Gastroesophageal sphincter (tissue), 4 donors: Measurements from ENCODE around the gene ESRRA. TPM values are rescaled to one million over a fixed set of nuclear protein-coding genes. Genes with fewer than 3 reads are reported as not detected.
A peak's percentile ranks its signal among the peaks of the same experiment; 100 is the strongest.

Source experiments
- ATAC-seq: fragments of 150-250 bp; one replicate; pipeline ENCODE4 v1.9.1; 2016; ENCODE audit warnings: mild to moderate bottlenecking, moderate library complexity
- H3K27ac ChIP-seq, 4 donors: fragments of 200-600 bp; sonication (generic) in 3 of 4; 1 replicate in 3 of 4; 2 replicates in 1 of 4; pipeline ENCODE4 v1.5.1; 2016 to 2019
- H3K27me3 ChIP-seq: fragments of 200-600 bp; sonication (generic); one replicate; pipeline ENCODE4 v1.5.1; 2019
- H3K36me3 ChIP-seq, 2 donors: fragments of 200-600 bp; sonication (generic); one replicate each; pipeline ENCODE4 v1.5.1; 2019; ENCODE audit warnings: control low read depth in 1 of 2
- H3K4me1 ChIP-seq, 3 donors: fragments of 200-600 bp; sonication (generic); 1 replicate in 2 of 3; 2 replicates in 1 of 3; pipeline ENCODE4 v1.5.1; 2016 to 2019; ENCODE audit warnings: control low read depth in 2 of 3
- H3K4me3 ChIP-seq, 2 donors: fragments of 200-600 bp; sonication (generic); one replicate each; pipeline ENCODE4 v1.5.1; 2019; ENCODE audit warnings: mild to moderate bottlenecking in 1 of 2, moderate library complexity in 1 of 2
- H3K9me3 ChIP-seq, 3 donors: fragments of 200-600 bp; sonication (generic); one replicate each; pipeline ENCODE4 v1.5.1; 2017 to 2019; ENCODE audit warnings: control low read depth in 2 of 3
- EP300 ChIP-seq: sonication (generic); formaldehyde crosslinking; IDR thresholded peaks from one replicate; pipeline ENCODE4 v1.6.1; 2017; ENCODE audit warnings: antibody characterized with exemption, mild to moderate bottlenecking
- POLR2A ChIP-seq, 2 donors: fragments of 450-650 bp; IDR thresholded peaks; one replicate each; pipeline ENCODE4 v1.6.1; 2017; ENCODE audit warnings: antibody characterized with exemption in 2 of 2, mild to moderate bottlenecking in 2 of 2, moderate library complexity in 1 of 2
- POLR2AphosphoS5 ChIP-seq: sonication (generic); formaldehyde crosslinking; IDR thresholded peaks from one replicate; pipeline ENCODE4 v1.6.1; 2017; ENCODE audit warnings: antibody characterized with exemption
- WGBS, 2 donors: methylation state at CpG; one replicate each; pipeline ENCODE4 v1.1.5; 2018; ENCODE audit warnings: low coverage in 1 of 2; 5-methylcytosine and 5-hydroxymethylcytosine counted together
- total RNA-seq, 4 donors: library from RNA; depleted of rRNA; stranded (reverse); fragments of >200 nt; gene quantifications; one replicate each; pipeline ENCODE4 v1.1.0, GENCODE V29; 2016
- TF ChIP-seq, protein P1 (sequence below), 4 experiments: fragments of 200-600 bp in 2 of 4; fragments of 450-650 bp in 2 of 4; sonication (generic) in 1 of 4; IDR thresholded peaks; one replicate each; pipeline ENCODE4 v1.5.1; 2017 to 2019; ENCODE audit warnings: antibody characterized with exemption in 4 of 4, mild to moderate bottlenecking in 2 of 4, moderate library complexity in 2 of 4

The ESRRA gene
- total RNA-seq, 4 donors from 2014 or later, result 39.8 to 77.1 (median 71.2) TPM

DNA sequence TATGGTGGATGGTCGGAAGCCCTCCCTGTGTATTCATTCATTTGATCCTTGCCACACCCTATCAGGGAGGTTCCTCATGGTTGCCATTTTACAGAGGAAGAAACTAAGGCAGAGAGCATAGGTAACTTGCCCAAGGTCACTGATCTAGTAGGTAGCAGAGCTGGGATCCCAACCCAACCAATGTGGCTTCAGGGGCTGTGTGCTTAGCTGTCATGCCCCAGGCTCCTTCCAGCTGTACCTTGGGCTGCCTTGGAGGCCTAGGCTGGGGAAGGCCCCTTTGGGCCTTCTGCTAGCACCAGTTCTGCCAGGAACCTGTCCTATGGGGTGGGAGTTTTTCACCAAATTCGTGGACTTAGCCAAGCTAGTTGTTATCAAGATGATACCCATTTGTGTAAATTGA, 29.5 kb upstream of the ESRRA start:
- Histone ChIP-seq H3K27me3 (no peaks in the 10 kb centered on the region), H3K4me1 (peaks cover 0 to 15% (median 5%) of the 10 kb centered on the region in 3 donors), H3K4me3 (no peak overlapping the region), H3K36me3 (peaks cover 0 to 52% of the 10 kb centered on the region in 2 donors), H3K9me3 (no peaks in the 10 kb centered on the region), H3K27ac (no peak overlapping the region)
- WGBS, 2 donors, result 86% methylated on average over 1 of the region's 2 CpGs; no CpG with 5 or more reads in 1 of the 2 donors
- no peak for ATAC-seq
- no peak for TF ChIP-seq EP300
- no peak for TF ChIP-seq POLR2A (IDR thresholded peaks at IDR 0.05)
- TF ChIP-seq POLR2AphosphoS5, result no peak
- TF ChIP-seq, protein P1, sequence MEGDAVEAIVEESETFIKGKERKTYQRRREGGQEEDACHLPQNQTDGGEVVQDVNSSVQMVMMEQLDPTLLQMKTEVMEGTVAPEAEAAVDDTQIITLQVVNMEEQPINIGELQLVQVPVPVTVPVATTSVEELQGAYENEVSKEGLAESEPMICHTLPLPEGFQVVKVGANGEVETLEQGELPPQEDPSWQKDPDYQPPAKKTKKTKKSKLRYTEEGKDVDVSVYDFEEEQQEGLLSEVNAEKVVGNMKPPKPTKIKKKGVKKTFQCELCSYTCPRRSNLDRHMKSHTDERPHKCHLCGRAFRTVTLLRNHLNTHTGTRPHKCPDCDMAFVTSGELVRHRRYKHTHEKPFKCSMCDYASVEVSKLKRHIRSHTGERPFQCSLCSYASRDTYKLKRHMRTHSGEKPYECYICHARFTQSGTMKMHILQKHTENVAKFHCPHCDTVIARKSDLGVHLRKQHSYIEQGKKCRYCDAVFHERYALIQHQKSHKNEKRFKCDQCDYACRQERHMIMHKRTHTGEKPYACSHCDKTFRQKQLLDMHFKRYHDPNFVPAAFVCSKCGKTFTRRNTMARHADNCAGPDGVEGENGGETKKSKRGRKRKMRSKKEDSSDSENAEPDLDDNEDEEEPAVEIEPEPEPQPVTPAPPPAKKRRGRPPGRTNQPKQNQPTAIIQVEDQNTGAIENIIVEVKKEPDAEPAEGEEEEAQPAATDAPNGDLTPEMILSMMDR (IDR thresholded peaks at IDR 0.05), result no peak

DNA sequence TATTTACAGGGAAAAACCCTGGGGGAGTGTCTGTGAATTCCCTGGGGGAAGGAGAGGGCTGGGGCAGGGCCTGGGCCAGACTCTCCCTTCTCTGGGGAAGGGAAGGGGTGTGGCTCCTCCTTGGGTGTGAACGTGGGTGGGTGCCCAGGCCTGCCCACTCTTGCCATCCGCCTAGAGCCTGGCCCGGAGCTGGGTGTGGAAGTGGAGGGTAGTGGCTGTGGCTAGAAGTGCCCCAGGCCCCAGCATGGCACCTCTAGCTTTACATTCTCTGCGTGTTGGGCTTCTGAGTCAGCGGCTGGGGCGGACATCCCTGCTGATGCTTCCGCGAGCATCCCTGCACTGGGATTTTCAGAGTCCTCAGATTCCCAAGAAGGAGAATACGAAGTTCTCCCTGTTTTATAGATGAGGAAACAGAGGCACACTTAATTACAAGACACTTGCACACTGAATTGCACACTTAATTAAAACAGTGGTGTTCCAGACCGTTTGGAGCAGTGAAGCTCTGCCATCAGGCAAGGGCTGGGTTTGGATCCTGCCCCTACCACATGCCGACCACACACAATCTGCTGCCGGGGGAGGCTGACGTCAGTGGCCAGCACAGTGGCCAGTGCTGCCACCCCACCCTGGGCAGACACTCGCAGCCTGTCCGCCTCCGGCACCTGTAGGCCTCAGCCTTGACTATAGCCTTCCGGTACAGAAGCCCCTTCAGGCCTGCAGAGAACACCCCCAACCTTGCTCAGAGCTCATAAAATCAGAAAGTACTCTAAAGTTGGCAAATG, 28.5 kb upstream of the ESRRA start:
- H3K9me3 ChIP-seq, result no peaks in the 10 kb centered on the region
- 80% methylated on average over 7 of the region's 17 CpGs; no CpG with 5 or more reads in 1 of the 2 donors for WGBS, 2 donors
- H3K27ac ChIP-seq, result peak overlapping the region in 1 of 4 donors; percentile 15
- TF ChIP-seq EP300 (no peak), POLR2AphosphoS5 (no peak), POLR2A (IDR thresholded peaks at IDR 0.05) (no peak)
- TF ChIP-seq, protein P1 (IDR thresholded peaks at IDR 0.05), result no peak
- peaks cover 0 to 62% of the 10 kb centered on the region in 2 donors for H3K36me3 ChIP-seq
- no peak for ATAC-seq
- H3K4me3 ChIP-seq, result no peak overlapping the region
- H3K4me1 ChIP-seq, result peaks cover 0 to 18% (median 3%) of the 10 kb centered on the region in 3 donors
- no peaks in the 10 kb centered on the region for H3K27me3 ChIP-seq

DNA sequence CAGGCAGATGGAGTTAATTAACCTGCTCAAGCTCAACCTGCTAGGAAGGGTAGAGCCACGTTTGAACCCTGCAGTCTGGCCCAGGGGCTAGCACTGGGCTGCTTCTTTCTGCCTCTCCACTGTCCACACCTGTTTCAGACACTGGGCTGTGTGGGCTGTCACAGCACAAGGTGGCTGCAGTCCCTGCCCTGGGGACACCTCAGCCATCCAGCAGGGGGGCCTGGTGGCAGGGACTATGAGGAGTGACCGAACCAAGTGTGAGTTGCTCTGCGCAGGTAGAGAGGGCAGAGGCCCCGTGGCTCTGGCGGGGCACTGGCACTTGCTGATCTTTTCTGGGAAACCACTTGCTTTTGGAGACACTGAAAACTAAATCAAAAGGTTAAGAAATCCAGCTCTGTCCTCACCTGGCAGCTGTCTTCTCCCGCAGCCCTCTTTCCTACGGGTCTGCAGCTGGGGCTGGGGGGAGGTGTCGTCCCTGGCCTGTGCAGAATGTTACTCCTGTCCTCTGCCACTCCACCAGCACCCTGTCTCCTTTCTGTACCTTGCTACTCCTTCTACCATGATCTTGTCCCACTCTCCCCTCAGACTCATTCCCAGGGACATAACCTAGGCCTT, 26.6 kb upstream of the ESRRA start:
- Histone ChIP-seq H3K4me1 (peaks cover 0 to 26% (median 7%) of the 10 kb centered on the region in 3 donors), H3K27me3 (no peaks in the 10 kb centered on the region), H3K36me3 (peaks cover 0 to 72% of the 10 kb centered on the region in 2 donors), H3K27ac (no peak overlapping the region), H3K4me3 (no peak overlapping the region), H3K9me3 (no peaks in the 10 kb centered on the region)
- TF ChIP-seq POLR2AphosphoS5, result no peak
- no peak for TF ChIP-seq EP300
- TF ChIP-seq POLR2A (IDR thresholded peaks at IDR 0.05), result no peak
- TF ChIP-seq, protein P1 (IDR thresholded peaks at IDR 0.05), result no peak
- WGBS, 2 donors, result 51 to 90% methylated on average over 3 to 6 of the region's 8 CpGs
- ATAC-seq, result no peak

DNA sequence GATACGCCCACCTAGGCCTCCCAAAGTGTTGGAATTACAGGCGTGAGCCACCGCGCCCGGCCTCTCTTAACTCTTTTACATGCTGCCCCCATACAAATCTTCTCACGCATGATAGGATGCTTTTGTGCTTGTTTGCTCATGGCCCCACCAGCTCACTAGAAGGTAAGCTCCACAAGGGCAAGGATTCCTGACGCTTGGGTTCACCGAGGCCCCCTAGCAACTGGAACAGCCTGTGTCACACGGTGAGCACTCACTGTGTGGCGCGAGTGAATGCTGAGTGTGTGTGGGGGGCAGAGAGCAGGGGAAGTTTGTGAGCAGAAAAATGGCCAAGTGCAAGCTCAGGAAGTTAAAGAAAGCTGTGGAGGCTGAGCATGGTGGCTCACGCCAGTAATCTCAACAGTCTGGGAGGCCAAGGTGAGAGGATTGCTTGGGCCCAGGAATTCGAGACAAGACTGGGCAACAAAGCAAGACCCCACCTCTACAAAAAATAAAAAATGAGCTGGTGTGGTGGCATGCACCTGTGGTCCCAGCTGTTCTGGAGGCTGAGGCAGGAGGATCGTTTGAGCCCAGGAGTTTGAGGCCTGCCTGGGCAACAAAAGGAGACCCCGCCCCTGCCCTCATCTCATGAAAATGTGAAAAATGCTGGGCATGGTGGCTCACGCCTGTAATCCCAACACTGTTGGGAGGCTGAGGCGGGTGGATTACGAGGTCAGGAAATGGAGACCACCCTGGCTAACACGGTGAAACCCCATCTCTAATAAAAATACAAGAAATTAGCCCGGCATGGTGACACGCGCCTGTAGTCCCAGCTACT, 23.2 kb upstream of the ESRRA start:
- whole genome bisulfite sequencing, 2 donors, result 89 to 100% methylated on average over 6 to 15 of the region's 22 CpGs

More for the DNA sequence above, 23.2 kb upstream of the ESRRA start:
- no peak for TF ChIP-seq EP300
- no peak for TF ChIP-seq POLR2AphosphoS5
- TF ChIP-seq, protein P1 (IDR thresholded peaks at IDR 0.05), result no peak
- TF ChIP-seq POLR2A (IDR thresholded peaks at IDR 0.05), result no peak
- H3K27me3 ChIP-seq, result no peaks in the 10 kb centered on the region
- no peak overlapping the region for H3K4me3 ChIP-seq
- H3K36me3 ChIP-seq, result peaks cover 0 to 48% of the 10 kb centered on the region in 2 donors
- no peak overlapping the region for H3K27ac ChIP-seq
- H3K4me1 ChIP-seq, result peaks cover 0 to 47% (median 22%) of the 10 kb centered on the region in 3 donors
- ATAC-seq, result no peak
- no peaks in the 10 kb centered on the region for H3K9me3 ChIP-seq
